ENCODE measurements around the gene RAPGEF4. TPM values are rescaled to one million over a fixed set of nuclear protein-coding genes. Genes with fewer than 3 reads are reported as not detected.

RAPGEF4 gene
- polyA plus RNA-seq, 3 donors, result not detected

DNA sequence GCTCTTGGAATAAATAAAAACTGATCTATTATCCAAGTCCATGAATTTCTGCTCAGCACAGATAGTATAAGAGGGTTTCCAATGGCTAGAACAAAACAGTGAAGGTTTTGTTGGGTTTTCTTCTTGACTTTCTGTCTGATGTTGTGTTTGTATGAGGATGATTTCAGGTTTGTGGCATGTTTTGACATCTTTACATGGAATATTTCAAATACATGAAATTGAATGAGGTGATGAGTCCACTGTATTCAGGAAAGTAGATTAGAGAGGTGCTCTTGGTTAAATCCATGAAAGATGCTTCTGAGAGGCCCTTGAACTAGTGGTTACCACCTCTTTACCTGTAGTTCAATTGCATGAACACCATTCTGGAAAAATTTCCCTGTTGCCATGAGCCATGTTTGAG is 84.3 kb downstream of the RAPGEF4 start:
- Histone ChIP-seq H4K20me1 (ENCODE audit: insufficient read depth, low read length) (no peaks in the 10 kb centered on the region), H3K27ac (ENCODE audit: low read depth in 1 of 2, low read length in 2 of 2) (no peak overlapping the region), H3K36me3 (replicated peaks in 1 of 2; ENCODE audit: control insufficient read depth in 1 of 2, insufficient read depth in 2 of 2, low read length in 2 of 2) (no peaks in the 10 kb centered on the region), H2AFZ (ENCODE audit: insufficient read depth, low read depth, low read length, poor library complexity, severe bottlenecking) (no peak overlapping the region), H3K9ac (ENCODE audit: insufficient read depth, low read length, poor library complexity, severe bottlenecking) (no peak overlapping the region), H3K4me1 (ENCODE audit: control insufficient read depth in 1 of 2, insufficient read depth in 2 of 2, low read length in 2 of 2) (no peaks in the 10 kb centered on the region), H3K27me3 (ENCODE audit: control insufficient read depth in 2 of 2, insufficient read depth in 2 of 2, low read length in 2 of 2) (no peaks in the 10 kb centered on the region), H3K4me3 (replicated peaks in 1 of 3; ENCODE audit: low read depth in 2 of 3, low read length in 3 of 3) (no peak overlapping the region), H3K9me3 (replicated peaks in 1 of 2; ENCODE audit: control insufficient read depth in 1 of 2, insufficient read depth in 1 of 2, low read length in 2 of 2) (no peaks in the 10 kb centered on the region), H3K4me2 (replicated peaks; ENCODE audit: extremely low read depth, low read length, poor library complexity, severe bottlenecking) (no peak overlapping the region), H3K79me2 (ENCODE audit: insufficient read depth, low read length) (no peaks in the 10 kb centered on the region)
- no peaks in the 10 kb centered on the region for H3K9me3 Mint-ChIP-seq
- no peak overlapping the region for H3K4me3 Mint-ChIP-seq
- no peaks in the 10 kb centered on the region for H3K4me1 Mint-ChIP-seq
- DNase-seq, result no peak
- peaks cover 2 to 7% (median 5%) of the 10 kb centered on the region in 3 donors for H3K27me3 Mint-ChIP-seq (ENCODE audit: low read depth in 3 of 3)
- TF ChIP-seq, protein P1, sequence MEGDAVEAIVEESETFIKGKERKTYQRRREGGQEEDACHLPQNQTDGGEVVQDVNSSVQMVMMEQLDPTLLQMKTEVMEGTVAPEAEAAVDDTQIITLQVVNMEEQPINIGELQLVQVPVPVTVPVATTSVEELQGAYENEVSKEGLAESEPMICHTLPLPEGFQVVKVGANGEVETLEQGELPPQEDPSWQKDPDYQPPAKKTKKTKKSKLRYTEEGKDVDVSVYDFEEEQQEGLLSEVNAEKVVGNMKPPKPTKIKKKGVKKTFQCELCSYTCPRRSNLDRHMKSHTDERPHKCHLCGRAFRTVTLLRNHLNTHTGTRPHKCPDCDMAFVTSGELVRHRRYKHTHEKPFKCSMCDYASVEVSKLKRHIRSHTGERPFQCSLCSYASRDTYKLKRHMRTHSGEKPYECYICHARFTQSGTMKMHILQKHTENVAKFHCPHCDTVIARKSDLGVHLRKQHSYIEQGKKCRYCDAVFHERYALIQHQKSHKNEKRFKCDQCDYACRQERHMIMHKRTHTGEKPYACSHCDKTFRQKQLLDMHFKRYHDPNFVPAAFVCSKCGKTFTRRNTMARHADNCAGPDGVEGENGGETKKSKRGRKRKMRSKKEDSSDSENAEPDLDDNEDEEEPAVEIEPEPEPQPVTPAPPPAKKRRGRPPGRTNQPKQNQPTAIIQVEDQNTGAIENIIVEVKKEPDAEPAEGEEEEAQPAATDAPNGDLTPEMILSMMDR (IDR thresholded peaks at IDR 0.05), result no peak
- intact Hi-C loops (cut with micrococcal nuclease), result no loop called here
- no peaks in the 10 kb centered on the region for H3K36me3 Mint-ChIP-seq
- no peak overlapping the region for H3K27ac Mint-ChIP-seq

DNA sequence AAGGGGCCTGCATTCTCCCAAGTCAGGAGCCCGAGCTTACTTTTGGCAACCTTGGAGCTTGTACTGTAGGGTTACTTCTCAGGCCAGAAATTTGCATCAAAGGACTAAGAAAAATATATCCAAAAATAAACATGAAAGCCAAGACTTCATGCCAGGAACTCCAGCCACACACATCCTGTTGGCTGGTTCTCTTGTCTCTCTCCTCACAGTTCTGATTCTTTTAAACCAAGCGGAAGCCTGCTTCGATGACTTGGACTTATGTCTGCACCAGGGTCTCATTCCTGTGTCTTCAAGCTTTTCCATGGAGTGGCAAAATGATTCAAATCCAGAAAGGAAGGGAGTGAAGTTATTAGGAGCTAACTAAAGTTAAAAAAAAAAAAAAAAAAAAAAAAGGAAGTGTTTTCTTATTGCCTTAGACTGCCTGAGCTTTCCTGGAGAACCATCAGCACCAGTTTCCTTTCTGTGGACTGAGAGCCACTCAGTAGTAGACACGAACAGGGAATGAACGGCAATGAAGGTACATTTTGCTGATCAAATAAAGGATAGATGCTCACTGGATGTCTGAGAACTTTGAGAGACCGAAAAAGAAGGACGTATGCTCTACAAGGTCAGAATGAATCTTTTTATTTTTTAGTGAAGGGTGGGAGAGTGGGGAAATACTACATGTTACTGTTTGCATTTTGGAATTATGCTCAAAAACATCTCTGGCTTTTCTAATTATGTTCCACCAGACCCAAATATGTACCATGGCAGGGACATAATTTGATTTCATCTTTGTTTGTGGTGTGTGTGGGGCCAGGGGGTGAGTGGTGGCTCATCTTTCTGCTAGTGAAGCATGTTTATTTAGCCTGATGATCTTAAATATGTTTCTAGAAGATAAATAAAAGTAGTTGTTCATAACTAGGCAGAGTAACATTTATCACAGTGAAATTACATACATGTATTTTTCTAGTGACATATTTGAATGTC is 86.0 kb downstream of the RAPGEF4 start:
- H3K9me3 ChIP-seq (replicated peaks in 1 of 2; ENCODE audit: control insufficient read depth in 1 of 2, insufficient read depth in 1 of 2, low read length in 2 of 2), result no peaks in the 10 kb centered on the region
- peaks cover 3 to 5% (median 4%) of the 10 kb centered on the region in 3 donors for H3K27me3 Mint-ChIP-seq (ENCODE audit: low read depth in 3 of 3)
- H3K79me2 ChIP-seq (ENCODE audit: insufficient read depth, low read length), result no peaks in the 10 kb centered on the region
- no peaks in the 10 kb centered on the region for H3K36me3 ChIP-seq (replicated peaks in 1 of 2; ENCODE audit: control insufficient read depth in 1 of 2, insufficient read depth in 2 of 2, low read length in 2 of 2)
- no peak overlapping the region for H3K9ac ChIP-seq (ENCODE audit: insufficient read depth, low read length, poor library complexity, severe bottlenecking)
- TF ChIP-seq, protein P1 (IDR thresholded peaks at IDR 0.05), result no peak
- H3K4me3 ChIP-seq (replicated peaks in 1 of 3; ENCODE audit: low read depth in 2 of 3, low read length in 3 of 3), result no peak overlapping the region
- no peak overlapping the region for H3K27ac ChIP-seq (ENCODE audit: low read depth in 1 of 2, low read length in 2 of 2)
- no peaks in the 10 kb centered on the region for H3K9me3 Mint-ChIP-seq
- intact Hi-C loops (cut with micrococcal nuclease), result no loop called here
- 54% methylated on average over 5 of the region's 7 CpGs for WGBS (ENCODE audit: insufficient coverage)
- no peak overlapping the region for H3K4me2 ChIP-seq (replicated peaks; ENCODE audit: extremely low read depth, low read length, poor library complexity, severe bottlenecking)
- H3K27me3 ChIP-seq (ENCODE audit: control insufficient read depth in 2 of 2, insufficient read depth in 2 of 2, low read length in 2 of 2), result no peaks in the 10 kb centered on the region
- H3K27ac Mint-ChIP-seq, result no peak overlapping the region
- no peak overlapping the region for H2AFZ ChIP-seq (ENCODE audit: insufficient read depth, low read depth, low read length, poor library complexity, severe bottlenecking)
- DNase-seq, result no peak
- no peaks in the 10 kb centered on the region for H3K36me3 Mint-ChIP-seq
- H3K4me1 Mint-ChIP-seq, result no peaks in the 10 kb centered on the region
- no peak overlapping the region for H3K4me3 Mint-ChIP-seq
- no peaks in the 10 kb centered on the region for H3K4me1 ChIP-seq (ENCODE audit: control insufficient read depth in 1 of 2, insufficient read depth in 2 of 2, low read length in 2 of 2)
- no peaks in the 10 kb centered on the region for H4K20me1 ChIP-seq (ENCODE audit: insufficient read depth, low read length)
